NCI-H128 (cell line): ENCODE measurements around the gene ARHGAP24.
A peak's percentile ranks its signal among the peaks of the same experiment; 100 is the strongest.

ENCODE experiments used
- DNase-seq: peaks from one replicate; lab custom pipeline; 2025; ENCODE audit not compliant: unreplicated experiment; lab: John Stamatoyannopoulos, UW

ARHGAP24 gene

GRCh38 chr4:85474818-85475630 is at the start of gene ARHGAP24:
Gene ARHGAP24, plus strand, starts transcription at chr4:85475150.
- DNase-seq = peak; percentile 75

DNA sequence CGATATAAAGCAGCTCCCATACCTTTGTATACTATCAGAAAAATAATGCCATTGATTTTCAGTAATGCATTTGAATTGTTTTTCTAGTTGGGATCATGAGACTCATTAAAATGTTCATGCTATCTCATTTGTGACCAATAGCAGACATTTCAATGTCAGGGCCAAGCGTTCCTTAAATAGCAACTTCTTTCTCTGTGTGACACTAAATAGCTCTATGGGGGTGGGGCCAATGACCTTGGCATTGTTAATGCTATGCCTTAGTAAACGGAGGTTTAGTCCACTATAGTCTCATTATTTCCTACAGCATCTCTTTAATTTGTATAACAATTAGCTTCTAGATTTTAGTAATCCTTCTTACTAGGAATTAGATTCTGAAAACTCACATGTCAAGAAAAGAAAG is 48.6 kb upstream of the ARHGAP24 start:
- no peak for DNase-seq

- no peak for DNase-seq
These were observed 47.8 kb upstream of the ARHGAP24 start for GRCh38 chr4:85427123-85427522.

GRCh38 chr4:85430226-85430625 is 44.7 kb upstream of the ARHGAP24 start:
- DNase-seq = no peak

- DNase-seq = no peak
These were observed 44.3 kb upstream of the ARHGAP24 start for GRCh38 chr4:85430697-85431096.

DNA sequence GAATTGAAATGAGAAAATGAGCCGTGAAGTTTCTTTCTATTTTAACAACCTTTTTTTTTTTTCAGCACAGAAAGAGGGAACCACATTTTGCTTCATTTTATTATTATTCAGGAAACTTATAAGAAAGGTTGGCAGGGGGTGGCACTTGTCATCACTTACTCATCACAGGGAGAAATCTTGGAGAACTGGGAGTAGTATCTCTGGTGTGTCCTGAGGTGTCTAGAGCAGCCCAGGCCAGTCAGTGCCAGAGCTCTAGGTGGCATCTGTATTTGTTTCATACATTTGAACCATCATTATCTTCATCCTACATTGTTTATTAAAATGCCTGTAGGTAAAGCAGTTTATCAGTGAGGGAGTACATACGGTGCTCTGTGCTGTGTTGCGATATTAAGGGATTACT is 43.8 kb upstream of the ARHGAP24 start:
- no peak for DNase-seq

DNA sequence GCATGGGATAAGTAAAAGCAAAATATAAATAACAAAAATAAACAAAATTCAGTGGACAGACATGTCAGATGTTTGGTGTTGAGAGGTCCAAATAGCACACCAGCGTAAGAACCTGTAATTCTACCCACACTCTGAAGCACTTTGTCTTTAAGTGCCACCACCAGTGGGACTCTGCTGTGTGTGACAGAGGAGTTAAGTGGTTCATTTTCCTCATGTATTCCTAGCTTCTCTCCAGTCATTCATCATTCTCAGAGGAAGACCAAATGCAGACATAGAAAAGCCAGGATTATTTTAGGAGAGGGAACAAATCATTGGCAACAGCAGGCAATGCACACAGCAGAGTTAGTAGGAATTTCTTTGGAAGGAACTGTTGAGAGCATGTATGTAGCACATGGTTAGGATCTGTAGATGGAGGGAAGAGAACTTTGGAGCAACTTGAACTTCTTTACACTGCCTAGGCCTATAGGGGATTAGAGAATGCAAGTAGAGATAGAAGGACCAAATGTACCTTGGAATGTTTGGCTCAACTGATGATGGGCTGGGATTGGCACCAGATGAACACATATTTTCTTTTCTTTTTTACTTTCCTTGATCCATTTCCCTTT is 43.0 kb upstream of the ARHGAP24 start:
- no peak for DNase-seq

DNA sequence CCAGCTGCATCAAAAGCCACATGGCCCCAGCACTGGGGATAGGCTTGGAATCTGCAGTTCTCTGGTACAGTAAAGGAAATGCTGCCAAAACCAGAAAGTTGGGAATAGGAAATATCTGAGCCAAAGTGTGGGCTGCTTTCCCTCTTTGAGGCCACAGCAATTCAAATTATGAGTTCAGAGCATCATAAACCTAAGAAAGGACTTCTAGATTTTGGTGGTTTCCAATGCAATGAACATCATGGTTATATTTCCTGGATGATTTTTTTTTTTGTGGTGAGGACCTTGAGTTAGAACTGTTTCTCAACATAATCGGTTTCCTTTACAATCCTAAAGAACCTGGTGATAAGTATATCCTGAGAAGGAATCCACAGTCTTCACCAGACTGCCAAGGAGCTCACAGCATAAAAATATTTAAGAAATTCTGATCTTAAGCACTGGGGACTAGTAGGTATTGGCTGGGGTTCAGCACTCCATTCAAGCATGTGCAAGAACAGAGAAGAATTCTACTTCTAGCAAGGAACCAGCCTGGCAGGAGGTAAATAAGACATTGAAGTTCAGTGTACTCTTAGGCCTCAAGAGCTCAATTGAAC is 29.8 kb upstream of the ARHGAP24 start:
- no peak for DNase-seq

GRCh38 chr4:85446141-85446861 is 28.6 kb upstream of the ARHGAP24 start:
- no peak for DNase-seq

GRCh38 chr4:85448906-85449890 is 25.8 kb upstream of the ARHGAP24 start:
- no peak for DNase-seq

GRCh38 chr4:85452058-85452731 is 22.8 kb upstream of the ARHGAP24 start:
- DNase-seq = no peak

DNA sequence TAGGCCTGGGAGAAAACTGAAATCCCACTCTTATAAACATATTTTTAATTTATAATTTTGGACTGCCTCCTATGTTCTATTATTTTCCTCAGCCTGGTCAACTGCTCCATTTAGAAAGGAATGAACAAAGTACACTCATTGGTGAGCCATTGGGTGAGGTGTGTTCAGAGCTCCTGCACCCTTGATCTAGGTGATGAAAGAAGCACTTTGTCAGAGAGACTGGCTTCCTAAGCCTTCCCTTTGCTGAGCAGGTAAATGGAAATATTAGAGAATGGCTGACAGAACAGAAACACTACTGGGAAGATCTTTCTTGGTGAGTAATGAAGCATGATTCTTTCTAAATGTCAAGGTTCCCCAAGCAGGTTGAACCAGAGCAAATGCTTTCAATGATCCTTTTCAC is 19.0 kb upstream of the ARHGAP24 start:
- DNase-seq = no peak

DNA sequence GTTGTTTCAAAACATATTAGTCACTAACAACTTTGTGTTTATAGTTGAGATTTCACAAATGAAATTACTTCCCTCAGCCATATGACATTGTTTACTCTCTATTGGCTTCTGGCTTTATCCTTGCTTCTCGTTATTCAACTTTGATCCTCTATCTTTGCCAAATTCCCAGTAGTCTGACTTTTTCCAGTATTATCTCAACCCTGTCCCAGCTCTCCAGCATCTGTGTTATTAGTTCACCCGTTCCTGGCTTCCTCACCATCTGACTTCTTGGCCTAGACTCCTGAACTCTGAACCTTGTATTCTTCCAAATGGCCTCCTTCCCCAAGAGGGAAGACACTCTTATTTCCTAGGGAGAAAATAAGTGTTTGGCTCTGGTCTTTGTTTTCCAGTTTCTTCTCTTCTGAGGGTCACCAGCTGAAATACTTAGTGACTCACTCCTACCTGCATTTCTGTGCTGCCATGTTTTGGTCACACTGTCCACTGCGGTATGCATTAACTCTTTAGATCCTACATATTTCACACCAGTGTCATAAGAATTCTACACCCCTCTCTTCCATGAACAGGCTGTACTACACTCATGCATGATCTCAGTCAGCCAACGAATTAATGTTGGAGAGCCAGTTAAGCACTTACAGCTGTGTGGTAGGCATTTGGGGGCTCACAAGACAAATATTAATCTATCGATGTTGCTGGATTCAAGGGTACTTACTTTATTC is 17.0 kb upstream of the ARHGAP24 start:
- no peak for DNase-seq

DNA sequence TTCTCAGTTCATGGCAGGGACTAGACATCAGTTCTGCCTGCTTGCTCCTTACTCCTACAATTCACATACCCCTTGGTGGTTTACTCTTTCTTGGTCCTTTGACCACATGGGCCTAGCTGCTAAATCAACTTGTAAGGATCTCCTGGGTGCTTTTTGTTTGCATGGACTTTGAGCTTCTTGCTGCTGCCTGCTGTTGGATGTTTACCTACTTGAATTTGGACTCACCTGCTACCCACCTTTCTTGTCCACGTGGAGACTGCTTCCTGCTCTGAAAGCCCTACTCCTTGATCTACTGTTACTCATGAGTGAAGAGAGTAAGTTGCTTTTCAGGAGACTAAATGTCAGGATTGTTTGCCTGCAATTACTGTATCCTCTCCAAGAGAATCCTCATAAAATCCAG is 15.2 kb upstream of the ARHGAP24 start:
- DNase-seq = no peak

DNA sequence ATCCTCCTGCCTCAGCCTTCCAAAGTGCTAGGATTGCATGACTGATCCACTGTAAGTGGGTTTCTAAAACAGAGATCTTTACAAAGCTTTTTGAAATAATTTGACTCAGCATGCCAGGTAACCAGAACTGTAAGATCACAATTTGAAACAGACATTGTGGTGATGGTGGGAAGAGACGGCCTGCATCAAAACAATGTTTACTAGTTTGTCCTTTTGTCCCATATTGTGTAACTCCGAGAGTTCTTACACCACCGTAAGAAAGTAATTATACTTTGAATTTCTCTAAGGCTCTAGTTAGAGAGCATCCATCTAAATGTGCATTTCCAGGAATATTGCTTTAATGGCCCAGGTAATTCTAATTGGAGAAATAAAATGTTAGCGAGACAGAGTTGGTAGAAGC is 594 bp upstream of the ARHGAP24 start:
- DNase-seq = no peak

DNA sequence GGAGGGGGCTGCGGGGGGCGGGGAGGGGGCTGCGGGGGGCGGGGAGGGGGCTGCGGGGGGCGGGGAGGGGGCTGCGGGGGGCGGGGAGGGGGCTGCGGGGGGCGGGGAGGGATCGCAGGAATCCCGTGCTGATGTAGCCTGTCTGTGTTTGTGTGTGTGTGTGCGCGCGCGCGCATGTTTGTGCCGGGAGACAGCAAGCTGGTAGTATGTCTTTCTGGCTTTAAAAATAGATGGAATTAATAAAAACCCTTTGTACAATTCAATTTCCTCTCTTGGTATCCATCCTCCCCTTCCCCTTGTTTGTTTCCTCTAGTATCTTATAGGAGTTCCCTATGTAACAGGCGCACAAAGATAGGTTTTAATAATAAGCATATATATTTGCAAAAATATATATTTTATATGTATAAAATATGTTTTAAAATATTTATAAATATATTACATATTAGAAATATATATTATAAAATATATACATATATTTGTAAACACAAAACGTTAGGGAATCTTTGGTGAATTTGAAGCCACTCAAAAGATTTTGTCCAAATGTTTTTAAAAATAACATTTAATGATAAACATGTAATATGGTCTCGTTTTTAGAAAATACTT is 782 bp downstream of the ARHGAP24 start:
- no peak for DNase-seq

DNA sequence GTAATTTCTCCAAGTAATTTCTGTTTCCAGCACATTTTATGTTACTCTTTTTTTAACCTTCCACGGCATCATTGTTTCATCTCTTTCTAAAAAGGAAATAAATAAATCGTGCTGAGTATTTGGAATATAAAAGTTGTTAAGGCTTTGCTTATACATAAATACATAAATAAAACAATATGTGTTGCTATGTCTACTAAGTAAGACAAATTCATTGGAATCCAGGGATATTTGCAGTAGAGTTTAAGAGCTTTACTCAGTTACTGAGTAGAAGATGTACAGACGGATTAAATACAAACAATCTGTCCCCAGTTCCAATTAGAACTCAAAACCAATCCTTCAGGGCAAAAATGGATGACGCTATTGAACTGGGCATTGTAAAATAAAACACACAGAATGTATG is 1.4 kb downstream of the ARHGAP24 start:
- DNase-seq = no peak

GRCh38 chr4:85477534-85477933 is 2.6 kb downstream of the ARHGAP24 start:
- no peak for DNase-seq

DNA sequence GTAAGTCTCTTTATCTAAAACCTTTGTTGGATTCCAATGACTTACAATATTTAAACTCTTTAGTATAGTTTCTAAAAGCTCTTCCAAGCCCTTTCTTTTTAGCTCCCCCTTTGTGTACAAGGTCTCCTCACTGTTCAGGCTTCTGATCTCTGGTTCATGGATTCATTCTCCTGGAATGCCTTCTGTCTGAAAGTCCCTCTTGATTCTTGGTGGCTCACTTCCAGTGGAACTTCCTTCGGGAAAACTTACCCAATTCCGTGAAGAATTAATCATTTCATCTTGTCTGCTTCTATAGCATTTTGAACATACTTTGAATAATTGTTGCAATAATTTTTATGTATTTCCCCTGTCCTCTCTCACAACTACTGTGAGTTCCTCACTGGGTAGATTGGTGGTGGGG is 3.6 kb downstream of the ARHGAP24 start:
- DNase-seq = no peak
